Gastroesophageal sphincter (tissue), 3 donors: ENCODE results near the gene TRAF6.

Source experiments
- POLR2A ChIP-seq, 2 donors: fragments of 450-650 bp; IDR thresholded peaks; one replicate each; pipeline ENCODE4 v1.6.1; 2017; ENCODE audit warnings: antibody characterized with exemption in 2 of 2, mild to moderate bottlenecking in 2 of 2, moderate library complexity in 1 of 2
- POLR2AphosphoS5 ChIP-seq: sonication (generic); formaldehyde crosslinking; IDR thresholded peaks from one replicate; pipeline ENCODE4 v1.6.1; 2017; ENCODE audit warnings: antibody characterized with exemption
- TF ChIP-seq, protein P1 (sequence below), 4 experiments: fragments of 200-600 bp in 2 of 4; fragments of 450-650 bp in 2 of 4; sonication (generic) in 1 of 4; IDR thresholded peaks; one replicate each; pipeline ENCODE4 v1.5.1; 2017 to 2019; ENCODE audit warnings: antibody characterized with exemption in 4 of 4, mild to moderate bottlenecking in 2 of 4, moderate library complexity in 2 of 4

DNA sequence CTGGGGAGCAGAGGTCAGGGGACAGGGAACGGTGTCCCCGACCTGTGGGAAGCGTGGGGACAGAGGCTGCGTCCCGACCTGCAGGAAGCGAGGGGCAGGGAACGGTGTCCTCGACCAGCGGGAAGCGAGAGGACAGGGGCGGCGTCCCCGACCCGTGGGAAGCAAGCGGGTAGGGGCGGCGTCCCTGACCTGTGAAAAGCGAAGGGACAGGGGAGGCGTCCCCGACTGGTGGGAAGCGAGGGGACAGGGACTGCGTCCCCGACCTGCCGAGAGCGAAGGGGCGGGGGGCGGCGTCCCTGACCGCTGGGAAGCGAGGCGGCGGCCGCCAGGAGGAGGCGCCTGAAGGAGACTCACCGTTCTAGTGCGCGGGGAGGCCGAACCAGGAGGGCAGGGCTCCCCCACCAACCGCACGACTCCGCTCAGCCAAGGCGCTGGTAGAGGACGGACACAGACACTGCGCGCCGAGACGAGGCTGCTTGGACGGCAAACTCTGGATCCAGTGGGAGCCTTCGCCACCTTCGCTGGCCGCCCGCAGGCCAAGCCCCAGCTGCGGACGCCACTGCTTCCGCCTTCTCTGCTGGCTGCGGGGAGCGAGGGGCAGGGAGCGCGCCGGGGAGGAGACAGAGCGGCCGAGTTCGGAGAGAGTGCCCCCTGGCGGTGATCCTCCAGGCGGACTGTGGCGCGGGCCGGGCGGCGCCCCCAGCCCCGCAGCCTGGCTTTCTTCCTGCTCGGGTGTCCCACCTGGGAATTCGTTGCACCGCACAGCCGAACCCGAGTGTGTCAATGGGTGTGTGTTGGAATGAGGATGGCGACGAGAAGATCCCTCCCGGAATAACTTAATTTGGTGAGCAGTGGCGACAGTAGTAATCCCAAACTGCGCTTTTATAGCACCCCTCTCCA lies at the start of gene TRAF6:
- TF ChIP-seq POLR2A (IDR thresholded peaks at IDR 0.05) (peak; percentile 87 to 89), POLR2AphosphoS5 (peak; percentile 96)
- TF ChIP-seq, protein P1, sequence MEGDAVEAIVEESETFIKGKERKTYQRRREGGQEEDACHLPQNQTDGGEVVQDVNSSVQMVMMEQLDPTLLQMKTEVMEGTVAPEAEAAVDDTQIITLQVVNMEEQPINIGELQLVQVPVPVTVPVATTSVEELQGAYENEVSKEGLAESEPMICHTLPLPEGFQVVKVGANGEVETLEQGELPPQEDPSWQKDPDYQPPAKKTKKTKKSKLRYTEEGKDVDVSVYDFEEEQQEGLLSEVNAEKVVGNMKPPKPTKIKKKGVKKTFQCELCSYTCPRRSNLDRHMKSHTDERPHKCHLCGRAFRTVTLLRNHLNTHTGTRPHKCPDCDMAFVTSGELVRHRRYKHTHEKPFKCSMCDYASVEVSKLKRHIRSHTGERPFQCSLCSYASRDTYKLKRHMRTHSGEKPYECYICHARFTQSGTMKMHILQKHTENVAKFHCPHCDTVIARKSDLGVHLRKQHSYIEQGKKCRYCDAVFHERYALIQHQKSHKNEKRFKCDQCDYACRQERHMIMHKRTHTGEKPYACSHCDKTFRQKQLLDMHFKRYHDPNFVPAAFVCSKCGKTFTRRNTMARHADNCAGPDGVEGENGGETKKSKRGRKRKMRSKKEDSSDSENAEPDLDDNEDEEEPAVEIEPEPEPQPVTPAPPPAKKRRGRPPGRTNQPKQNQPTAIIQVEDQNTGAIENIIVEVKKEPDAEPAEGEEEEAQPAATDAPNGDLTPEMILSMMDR (IDR thresholded peaks at IDR 0.05) = peak in 3 of 4 experiments; percentile 85 to 87 (median 86)
